Cortex of kidney (tissue), 1 donor: ENCODE measurements around the gene IRF4.
"Not testable (repeated sequence)": the region's sequence is repeated elsewhere in the genome, so short reads cannot be mapped to it uniquely, and the experiment has no call there.

Experiments used
- DNase-seq: peaks from one replicate; lab custom pipeline; 2025; lab: John Stamatoyannopoulos, UW

IRF4 gene

DNA sequence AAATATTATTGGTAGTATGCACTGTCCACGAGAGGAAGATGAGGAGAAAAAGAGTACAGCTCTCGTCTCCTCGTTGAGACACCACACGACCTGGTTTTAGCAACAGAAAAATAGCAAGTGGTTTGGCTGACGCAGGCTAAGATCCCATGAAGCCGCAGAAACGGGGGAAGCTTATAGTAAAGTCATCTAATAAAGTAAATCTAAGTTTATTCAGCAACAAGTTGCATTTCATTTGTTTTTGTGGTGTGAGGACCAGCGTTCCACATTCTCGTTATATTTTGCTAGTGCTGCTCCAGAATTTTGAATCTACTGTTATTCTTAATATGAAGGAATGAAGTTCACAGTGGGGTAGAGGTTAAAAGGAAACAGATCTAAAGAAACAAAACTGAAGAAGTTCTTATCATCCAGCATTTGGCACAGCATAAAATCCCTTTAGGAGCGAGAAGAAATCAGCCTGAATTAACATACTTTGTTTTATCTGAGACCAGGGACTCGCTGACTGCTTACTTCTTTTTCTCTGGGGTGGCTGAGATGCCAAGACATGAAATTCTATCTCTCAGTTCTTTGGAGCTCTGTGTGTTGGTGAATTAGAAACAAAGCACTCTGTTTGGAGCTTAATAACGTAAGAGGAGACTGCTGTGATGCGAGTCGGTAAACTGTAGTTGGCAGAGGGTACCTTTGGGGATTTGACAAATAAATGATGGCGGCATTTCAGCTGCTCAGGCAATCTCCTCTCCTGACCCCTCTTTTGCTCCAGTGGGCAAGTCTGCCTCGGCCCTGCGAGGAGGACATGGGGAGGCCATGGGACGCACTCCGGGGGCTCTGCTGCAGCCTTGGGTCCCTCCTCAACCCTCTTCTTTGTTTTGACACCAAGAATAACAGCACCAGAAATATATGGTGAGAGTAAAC lies 24.9 kb upstream of the IRF4 start:
- no peak for DNase-seq

DNA sequence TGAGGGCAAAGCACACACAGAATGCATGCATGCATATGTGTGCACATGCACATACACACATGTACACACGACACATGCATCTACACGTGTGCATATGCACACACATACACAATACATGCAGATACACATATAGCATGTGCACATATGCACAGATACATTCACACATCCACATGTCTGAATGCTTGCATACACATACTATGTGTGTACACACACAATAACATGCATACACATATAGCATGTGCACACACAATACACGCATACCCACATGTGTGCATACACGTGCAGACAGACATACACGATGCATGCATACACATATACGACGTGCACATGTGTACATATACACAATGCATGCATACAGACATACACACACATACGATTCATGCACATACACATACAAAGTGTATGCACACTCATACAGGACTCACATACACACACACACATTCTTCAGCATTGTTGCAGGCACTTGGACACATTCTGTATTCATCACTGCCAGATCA lies 24.2 kb upstream of the IRF4 start:
- DNase-seq, result no peak

DNA sequence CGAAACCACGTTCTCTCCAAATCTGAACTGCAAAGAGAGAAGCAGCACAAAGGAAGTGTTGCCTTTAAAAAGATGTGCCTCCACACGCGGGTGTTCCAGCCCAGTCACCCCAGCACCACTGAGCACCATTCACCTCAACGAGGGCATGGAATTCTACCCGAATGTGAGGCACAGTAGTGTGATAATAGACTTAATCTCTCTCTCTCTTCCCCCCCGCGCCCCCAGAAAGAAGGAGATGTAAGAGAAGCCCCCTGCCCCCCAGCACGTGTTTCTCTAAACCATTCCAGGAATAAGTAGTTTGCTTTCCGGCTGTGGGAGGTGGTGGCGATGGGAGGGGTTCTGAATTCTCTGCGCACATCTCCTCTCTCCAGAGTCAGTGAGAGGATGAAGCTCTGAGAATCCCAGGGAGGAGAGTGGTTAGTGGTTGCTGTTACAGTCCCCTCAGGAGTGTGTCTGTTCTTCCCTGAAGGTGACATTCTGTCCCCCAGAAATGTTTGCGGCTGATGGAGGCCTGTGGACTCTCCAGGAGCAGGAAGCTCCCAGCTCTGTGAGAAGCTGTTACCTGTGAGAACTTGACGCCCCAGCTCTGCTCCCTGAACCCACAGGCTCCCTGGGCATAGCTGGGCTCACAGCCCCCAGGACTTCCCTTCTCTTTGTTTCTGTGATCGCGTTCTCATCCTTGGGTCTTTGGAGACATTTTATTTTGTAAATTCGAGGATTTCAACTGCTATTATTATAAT lies 23.5 kb upstream of the IRF4 start:
- DNase-seq, result no peak

DNA sequence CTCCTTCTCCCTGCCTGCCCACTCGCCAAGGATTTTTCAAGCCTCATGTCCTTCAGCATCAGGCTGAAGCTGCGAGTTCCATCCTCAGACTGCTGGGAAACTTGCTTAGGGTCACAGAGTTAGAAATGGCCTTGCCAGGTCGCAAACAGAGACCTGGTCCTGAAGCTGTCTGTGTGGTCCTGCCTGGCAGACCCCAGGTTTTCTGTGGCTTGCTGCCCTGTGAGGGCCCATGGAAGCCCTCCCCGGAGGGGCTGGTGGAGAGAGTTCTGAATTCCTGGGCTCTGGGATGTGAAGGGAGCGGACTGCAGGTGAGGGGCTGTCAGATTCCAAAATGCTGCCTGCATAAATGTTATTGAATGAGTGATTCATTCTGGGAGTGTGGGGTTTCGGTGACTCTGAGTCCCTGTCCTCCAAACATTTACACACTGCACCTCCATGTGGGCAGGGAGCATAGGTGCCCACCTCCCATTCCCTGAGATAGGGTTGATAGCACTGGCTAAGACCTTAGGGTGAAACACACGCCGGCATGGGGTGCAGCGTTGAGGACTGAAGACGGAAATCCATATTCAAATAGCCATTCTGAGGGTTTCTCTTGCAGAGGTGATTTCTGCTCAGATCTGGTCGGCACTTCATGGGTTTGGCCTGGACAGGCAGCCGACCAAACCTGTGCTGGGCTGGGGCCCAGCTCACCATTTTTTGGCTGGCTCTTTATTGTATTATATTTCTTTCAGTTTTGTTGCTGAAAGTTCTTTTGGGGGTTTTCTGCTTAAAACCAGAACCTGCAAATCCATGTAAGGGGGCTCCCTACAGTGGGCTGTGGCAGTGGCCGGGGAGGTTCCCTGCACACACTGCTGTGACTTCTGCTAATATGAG lies 21.8 kb upstream of the IRF4 start:
- no peak for DNase-seq

- no peak for DNase-seq
These were observed 21.0 kb upstream of the IRF4 start for GRCh38 chr6:370555-370954.

DNA sequence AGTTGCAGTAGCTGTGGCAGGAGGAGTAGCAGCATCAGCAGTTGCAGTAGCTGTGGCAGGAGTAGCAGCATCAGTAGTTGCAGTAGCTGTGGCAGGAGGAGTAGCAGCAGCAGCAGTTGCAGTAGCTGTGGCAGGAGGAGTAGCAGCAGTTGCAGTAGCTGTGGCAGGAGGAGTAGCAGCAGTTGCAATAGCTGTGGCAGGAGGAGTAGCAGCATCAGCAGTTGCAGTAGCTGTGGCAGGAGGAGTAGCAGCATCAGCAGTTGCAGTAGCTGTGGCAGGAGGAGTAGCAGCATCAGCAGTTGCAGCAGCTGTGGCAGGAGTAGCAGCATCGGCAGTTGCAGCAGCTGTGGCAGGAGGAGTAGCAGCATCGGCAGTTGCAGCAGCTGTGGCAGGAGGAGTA lies 19.7 kb upstream of the IRF4 start:
- DNase-seq, result not testable (repeated sequence)

DNA sequence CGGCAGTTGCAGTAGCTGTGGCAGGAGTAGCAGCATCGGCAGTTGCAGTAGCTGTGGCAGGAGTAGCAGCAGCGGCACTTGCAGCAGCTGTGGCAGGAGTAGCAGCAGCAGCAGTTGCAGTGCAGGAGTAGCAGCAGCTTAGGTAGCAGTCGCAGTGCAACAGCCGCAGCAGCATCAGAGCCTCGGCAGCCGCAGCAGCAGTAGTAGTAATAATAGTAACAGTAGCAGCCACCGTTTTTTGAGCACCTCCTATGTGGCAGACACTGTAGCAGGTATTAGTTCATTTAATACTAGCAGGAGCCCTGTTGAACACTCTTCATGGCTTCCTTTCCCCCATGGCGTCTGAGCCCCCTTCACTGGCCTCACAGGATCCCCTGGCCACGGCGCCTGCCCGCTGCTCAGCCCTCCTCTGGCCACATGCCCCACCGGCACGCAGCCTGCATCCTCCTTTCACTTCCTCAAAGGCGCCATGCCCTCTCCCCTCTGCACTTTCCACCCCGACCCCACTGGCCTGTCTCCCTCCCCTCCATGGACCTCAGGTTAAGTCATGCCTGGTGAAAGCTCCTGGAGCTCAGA lies 19.1 kb upstream of the IRF4 start:
- DNase-seq, result no peak

- DNase-seq, result no peak
These were observed 18.5 kb upstream of the IRF4 start for GRCh38 chr6:373031-373430.

DNA sequence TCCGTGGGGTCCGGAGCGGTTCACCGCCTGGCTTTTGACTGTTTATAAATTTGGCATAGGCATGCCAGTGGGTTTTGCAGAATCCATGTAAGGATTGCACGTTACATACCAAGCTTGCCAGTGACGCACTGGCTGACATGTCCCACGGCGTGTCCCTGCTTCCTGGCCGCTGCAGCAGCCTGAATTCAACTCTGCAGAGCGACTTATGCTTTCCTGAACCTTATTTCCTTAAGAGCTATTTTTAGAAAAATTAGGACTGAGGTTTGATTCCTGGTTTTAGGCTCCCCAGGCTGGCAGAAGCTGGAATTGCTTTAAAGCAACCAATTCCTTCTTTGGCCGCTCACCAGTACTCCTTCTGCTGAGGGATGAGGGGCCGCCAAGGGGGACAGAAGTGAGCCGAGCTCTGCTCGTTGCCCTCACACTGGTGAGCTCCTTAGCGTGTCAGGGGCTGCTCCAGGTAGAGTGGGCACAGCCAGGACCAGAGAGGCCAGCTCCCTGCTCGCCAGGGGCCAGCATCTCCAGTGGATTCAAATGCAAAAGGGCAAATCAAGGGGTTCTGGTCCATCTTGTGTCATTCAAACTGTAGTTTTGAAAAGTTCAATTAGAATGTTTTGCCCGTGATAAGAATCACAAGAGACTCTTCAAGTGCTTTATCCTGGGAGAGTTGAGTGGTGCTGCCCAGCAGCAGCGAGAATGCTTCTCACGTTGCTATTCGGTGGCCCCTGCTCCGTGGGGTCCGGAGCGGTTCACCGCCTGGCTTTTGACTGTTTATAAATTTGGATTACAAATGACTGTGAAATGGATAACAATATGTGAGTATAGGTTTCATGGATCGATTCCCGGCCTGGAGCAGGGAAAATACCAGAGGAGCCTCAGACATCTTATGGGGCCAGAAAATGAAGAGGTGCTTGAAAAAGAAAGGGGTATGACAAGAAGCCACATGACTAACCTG lies 17.5 kb upstream of the IRF4 start:
- no peak for DNase-seq

DNA sequence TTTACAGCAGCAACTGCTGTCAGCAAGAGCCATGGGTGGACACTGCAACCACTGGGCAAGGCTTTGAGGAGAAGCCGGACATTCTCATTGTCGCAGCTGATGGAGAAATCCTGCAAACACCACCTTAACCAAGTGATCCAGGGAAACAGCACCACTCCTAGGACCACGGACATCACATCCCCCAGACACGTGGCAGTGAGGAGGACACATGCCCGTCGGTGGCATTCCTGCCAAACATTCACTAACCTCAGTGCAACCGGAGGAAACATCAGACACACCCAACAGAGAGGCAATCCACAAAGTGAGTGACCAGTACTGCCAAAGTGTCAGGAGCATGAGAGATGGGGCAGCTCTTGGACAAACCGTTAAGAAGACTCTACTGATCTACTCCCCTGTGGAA lies 16.6 kb upstream of the IRF4 start:
- no peak for DNase-seq

- DNase-seq, result no peak
These were observed 14.5 kb upstream of the IRF4 start for GRCh38 chr6:376827-377640.

GRCh38 chr6:377641-378020 lies 13.9 kb upstream of the IRF4 start:
- DNase-seq, result not testable (repeated sequence)

DNA sequence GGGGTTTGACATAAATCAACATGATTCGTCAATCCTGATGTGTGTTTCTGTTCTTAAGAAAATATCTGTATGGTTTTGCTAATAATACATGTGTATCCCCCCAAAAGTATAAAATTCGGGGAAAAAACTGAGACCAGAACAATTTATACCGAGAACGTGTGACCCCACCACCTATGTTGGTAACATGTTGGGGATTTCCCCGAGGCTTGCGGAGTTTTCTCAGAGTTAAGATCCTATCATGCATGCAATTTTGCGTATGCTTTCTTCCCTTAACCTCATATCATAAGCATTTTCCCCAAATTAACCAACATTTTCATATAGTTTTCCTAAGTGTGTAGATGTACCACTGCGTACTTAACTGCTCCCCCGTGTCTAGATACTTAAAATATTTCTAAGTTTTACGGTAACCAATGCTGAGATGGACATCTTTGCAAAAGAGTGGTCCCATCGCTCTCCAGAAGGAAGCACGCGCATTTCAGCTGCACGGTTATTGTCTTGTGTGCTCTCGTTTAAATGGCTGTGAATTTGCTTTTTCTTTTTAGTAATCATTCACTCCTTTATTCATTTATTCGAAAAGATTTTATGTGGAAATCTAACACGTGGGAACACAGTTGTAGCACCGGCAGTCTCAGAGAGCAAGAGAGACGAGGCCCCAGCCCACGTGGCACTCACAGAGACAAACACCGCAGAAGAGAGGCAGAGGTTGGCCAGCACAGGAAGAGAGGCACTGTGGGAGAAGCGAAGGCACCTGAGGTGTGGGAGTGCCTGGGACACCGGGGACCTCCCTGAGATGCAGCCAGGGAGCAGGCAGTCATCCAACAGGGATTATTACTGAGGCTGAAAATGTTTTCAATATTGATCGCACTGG lies 13.2 kb upstream of the IRF4 start:
- DNase-seq, result no peak

DNA sequence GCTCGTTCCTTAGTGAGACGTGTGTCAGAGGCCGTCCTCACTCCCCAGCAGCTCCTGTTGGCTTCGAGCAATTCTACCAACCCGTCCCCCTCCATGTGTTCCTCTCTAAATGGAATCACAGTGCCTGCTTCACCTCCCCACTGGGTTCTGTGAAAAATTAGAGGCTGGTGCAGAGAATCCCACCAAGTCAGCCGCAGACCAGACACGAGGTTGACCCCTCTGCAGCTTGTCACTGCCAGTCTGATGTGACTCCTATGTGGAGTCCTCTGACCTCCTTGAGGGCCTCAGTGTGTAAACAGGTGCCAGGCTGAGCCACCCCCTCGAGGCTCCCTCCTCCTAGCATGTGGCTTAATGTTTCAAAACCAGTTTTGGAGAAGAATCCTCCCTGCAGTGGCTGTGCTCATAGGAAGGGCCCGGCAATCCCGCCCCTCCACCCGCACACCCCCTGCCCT lies 12.6 kb upstream of the IRF4 start:
- no peak for DNase-seq

DNA sequence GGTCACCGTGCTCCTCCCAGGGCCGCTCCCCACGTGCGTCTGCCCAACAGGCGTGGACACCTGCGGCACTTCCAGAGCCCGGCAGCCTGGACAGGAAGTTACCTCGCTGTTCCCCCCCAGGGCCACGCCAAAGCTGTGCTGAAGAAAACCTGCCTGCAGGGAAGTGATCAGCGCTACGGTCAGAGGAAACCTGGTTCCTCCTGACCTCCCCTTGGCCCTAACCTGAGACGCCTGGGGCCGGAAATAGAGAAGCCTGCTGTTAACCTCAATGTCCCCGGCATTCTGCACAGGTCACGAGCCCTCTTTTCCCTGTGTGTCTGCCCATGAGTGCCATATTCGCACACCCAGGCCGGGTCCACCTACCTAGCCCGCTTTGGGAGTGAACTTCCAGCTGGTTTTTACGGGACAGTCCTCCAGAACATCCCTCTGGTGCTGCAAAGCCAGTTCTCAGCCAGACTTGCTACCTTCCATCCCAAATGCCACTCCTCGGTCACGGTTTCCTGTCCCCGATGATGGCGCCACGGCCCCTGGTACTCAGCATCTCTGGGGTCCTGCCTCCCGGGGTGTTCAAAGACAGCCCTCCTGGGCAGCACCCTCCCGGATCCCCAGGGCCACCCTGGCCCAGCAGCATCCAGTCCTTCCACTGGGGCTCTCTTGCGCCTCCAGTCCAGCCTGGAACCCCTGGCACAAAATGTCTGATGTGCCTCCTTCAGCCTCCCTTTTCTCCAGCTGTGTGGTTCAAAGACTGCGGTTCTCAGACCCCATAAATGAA lies 12.0 kb upstream of the IRF4 start:
- DNase-seq, result no peak

DNA sequence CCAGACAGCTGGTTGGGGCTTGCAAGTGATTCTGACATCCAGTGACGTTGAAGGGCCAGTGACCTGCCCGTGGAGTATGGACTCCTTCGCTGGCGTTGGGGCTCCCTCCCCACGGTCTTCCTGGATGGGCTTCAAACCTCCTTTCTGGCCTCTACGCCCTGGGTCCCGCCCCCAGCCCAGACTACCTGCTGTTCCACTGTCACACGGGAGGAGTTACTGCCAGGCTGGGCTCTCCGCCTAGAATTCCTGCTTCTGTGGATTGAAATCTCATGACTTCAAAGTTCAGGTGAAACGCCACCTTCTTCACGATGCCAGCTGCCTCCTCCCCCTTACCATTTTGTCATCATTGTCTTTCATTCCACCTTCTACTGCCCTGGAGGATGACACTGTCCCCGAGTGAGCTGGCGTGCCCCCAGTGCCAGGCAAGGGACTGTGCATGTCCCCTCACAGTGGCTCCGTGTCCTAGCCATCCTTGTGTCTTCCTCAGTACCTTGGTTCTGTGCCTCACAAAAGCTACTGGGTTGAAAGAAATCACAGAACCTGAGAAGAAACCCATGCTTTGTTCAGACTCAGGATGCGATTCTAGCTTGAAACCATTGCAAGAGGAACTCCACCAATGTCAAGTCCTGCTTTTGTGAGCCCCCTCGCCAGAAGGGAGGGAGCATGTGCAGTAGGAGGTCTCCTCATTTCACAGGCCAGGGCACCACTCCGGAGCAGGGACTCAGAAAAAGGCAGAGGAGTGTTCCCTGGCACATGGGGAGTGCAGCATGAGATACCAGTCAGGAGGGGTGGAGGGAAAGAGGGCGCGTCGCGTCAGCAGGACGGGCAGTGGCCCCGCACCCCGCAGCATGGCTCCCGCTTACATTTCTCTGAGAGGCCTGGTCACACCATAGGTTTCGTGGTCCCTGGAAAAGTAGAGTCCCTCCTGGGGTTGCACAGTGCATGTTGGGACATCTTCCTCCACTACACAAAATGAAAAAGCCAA lies 11.0 kb upstream of the IRF4 start:
- no peak for DNase-seq
